WTC11 (cell line): ENCODE measurements around the gene TRPV2.

ENCODE experiments used
- ATF1 ChIP-seq: sonication (generic); formaldehyde crosslinking; IDR thresholded peaks from 2 replicates; pipeline ENCODE4 v1.8.1; 2023; ENCODE audit warnings: mild to moderate bottlenecking, moderate library complexity, missing genetic modification reagents
- ATF2 ChIP-seq: sonication (generic); formaldehyde crosslinking; IDR thresholded peaks from 2 replicates; pipeline ENCODE4 v1.8.1; 2022; ENCODE audit warnings: low read depth, missing genetic modification reagents, borderline replicate concordance
- CBFB ChIP-seq: sonication (generic); formaldehyde crosslinking; IDR thresholded peaks from 2 replicates; pipeline ENCODE4 v1.8.1; 2022; ENCODE audit warnings: mild to moderate bottlenecking, low read depth, missing genetic modification reagents
- CREB1 ChIP-seq: sonication (generic); formaldehyde crosslinking; IDR thresholded peaks from 2 replicates; pipeline ENCODE4 v1.8.0; 2023; ENCODE audit warnings: mild to moderate bottlenecking, missing genetic modification reagents
- FOXK1 ChIP-seq: sonication (generic); formaldehyde crosslinking; IDR thresholded peaks from 2 replicates; pipeline ENCODE4 v1.8.0; 2022; ENCODE audit warnings: mild to moderate bottlenecking, moderate library complexity, missing genetic modification reagents
- FOXP1 ChIP-seq: sonication (generic); formaldehyde crosslinking; IDR thresholded peaks from 2 replicates; pipeline ENCODE4 v1.8.0; 2022; ENCODE audit warnings: missing genetic modification reagents, mild to moderate bottlenecking, moderate library complexity, borderline replicate concordance
- NFYB ChIP-seq: sonication (generic); formaldehyde crosslinking; conservative IDR thresholded peaks from 2 replicates; pipeline ENCODE4 v1.8.0; 2022; ENCODE audit warnings: low read depth, missing genetic modification reagents
- RELA ChIP-seq: sonication (generic); formaldehyde crosslinking; IDR thresholded peaks from 2 replicates; pipeline ENCODE4 v1.8.1; 2022; ENCODE audit warnings: missing genetic modification reagents, mild to moderate bottlenecking, borderline replicate concordance
- TEAD1 ChIP-seq: sonication (generic); formaldehyde crosslinking; IDR thresholded peaks from 2 replicates; pipeline ENCODE4 v1.8.0; 2022; ENCODE audit warnings: mild to moderate bottlenecking, missing genetic modification reagents
- ZMAT4 ChIP-seq: fragments of 250-450 bp; sonication (Bioruptor Pico); IDR thresholded peaks from 2 replicates; pipeline ENCODE4 v1.9.0; 2021; ENCODE audit warnings: mild to moderate bottlenecking
- TF ChIP-seq, protein P1 (sequence below): fragments of 200-600 bp; IDR thresholded peaks from 2 replicates; pipeline ENCODE4 v1.8.0; 2022; ENCODE audit warnings: antibody characterized with exemption
- TF ChIP-seq, protein P2 (sequence below): sonication (generic); formaldehyde crosslinking; IDR thresholded peaks from 2 replicates; pipeline ENCODE4 v1.8.0; 2022; ENCODE audit warnings: mild to moderate bottlenecking, missing genetic modification reagents

DNA sequence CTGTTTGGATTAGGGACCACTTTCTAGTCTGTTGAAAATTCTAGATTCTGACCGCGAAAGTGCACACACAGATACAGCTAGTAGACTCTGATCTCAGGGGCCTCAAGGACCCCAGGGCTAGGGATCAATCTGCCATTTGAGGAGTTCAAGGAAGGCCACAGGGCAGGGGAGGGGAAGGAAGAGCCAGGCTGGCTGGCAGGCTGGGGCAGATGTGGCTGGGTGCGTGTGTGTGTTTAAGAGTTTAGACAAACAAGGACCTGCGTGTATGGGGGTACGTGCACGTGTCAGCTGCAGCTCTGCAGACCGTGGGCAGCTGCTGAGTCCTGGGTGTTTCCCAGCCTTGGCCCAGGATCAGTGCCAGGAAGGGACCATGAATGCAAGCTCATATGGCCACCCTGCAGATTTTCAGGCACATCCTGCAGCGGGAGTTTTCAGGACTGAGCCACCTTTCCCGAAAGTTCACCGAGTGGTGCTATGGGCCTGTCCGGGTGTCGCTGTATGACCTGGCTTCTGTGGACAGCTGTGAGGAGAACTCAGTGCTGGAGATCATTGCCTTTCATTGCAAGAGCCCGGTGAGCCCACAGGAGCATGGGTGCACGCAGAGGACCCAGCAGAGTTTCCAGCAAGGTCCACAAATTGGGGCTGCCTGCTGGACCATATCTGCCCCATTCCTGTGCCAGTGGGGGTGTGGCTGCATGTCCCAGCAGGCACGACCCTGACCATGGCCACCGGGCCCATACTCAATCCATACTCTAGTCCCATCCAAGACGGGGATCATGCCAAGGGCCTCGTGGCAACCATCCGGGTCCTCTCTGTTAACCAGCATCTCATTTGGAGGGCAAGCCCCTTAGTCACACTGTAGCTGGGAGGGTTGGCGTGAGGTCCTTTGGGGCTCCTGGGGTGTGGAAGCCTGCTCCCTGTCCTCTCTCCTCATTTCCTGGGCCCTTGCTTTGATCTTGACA, 10.6 kb downstream of the TRPV2 start:
- TF ChIP-seq FOXP1 (no peak), ATF2 (CRISPR knock-in tag) (no peak), NFYB (CRISPR knock-in tag) (no peak), ATF1 (no peak), TEAD1 (CRISPR knock-in tag) (no peak), CBFB (no peak), FOXK1 (CRISPR knock-in tag) (no peak), CREB1 (no peak), RELA (CRISPR knock-in tag) (no peak), ZMAT4 (no peak)
- TF ChIP-seq, protein P1, sequence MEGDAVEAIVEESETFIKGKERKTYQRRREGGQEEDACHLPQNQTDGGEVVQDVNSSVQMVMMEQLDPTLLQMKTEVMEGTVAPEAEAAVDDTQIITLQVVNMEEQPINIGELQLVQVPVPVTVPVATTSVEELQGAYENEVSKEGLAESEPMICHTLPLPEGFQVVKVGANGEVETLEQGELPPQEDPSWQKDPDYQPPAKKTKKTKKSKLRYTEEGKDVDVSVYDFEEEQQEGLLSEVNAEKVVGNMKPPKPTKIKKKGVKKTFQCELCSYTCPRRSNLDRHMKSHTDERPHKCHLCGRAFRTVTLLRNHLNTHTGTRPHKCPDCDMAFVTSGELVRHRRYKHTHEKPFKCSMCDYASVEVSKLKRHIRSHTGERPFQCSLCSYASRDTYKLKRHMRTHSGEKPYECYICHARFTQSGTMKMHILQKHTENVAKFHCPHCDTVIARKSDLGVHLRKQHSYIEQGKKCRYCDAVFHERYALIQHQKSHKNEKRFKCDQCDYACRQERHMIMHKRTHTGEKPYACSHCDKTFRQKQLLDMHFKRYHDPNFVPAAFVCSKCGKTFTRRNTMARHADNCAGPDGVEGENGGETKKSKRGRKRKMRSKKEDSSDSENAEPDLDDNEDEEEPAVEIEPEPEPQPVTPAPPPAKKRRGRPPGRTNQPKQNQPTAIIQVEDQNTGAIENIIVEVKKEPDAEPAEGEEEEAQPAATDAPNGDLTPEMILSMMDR: no peak
- TF ChIP-seq, protein P2, sequence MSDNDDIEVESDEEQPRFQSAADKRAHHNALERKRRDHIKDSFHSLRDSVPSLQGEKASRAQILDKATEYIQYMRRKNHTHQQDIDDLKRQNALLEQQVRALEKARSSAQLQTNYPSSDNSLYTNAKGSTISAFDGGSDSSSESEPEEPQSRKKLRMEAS (CRISPR knock-in tag): no peak
